ENCODE results near the gene SWI5. TPM values are rescaled to one million over a fixed set of nuclear protein-coding genes. Genes with fewer than 3 reads are reported as not detected.

SWI5 gene
- total and polyA plus RNA-seq, 3 donors from 2014 or later, result 69.3 to 164 (median 131) TPM

DNA sequence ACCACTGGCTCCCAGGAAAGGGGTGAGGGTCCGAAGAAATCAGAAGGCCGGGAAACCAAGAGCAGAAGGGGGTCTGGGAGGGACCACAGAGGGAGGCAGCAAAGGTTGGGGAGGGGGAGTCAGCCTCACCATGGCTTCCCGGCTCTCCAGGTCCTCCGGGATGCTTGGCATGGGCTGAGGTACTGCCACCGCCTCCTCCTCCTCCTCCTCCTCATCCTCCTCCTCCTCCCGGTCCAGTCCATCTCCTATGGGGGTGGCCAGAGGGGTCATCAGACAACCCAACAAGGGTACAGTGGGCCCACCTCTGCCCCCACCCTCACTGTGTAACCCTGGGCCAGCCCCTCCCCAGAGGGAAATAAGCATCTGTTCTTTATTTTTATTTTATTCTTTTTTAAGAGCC lies 17.8 kb upstream of the SWI5 start:
- TF ChIP-seq, protein P1, sequence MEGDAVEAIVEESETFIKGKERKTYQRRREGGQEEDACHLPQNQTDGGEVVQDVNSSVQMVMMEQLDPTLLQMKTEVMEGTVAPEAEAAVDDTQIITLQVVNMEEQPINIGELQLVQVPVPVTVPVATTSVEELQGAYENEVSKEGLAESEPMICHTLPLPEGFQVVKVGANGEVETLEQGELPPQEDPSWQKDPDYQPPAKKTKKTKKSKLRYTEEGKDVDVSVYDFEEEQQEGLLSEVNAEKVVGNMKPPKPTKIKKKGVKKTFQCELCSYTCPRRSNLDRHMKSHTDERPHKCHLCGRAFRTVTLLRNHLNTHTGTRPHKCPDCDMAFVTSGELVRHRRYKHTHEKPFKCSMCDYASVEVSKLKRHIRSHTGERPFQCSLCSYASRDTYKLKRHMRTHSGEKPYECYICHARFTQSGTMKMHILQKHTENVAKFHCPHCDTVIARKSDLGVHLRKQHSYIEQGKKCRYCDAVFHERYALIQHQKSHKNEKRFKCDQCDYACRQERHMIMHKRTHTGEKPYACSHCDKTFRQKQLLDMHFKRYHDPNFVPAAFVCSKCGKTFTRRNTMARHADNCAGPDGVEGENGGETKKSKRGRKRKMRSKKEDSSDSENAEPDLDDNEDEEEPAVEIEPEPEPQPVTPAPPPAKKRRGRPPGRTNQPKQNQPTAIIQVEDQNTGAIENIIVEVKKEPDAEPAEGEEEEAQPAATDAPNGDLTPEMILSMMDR (IDR thresholded peaks at IDR 0.05), result no peak
- TF ChIP-seq POLR2A (IDR thresholded peaks at IDR 0.05), result no peak
- no peaks in the 10 kb centered on the region for H3K9me3 ChIP-seq
- no peak overlapping the region for H3K4me3 ChIP-seq
- intact Hi-C loops (cut with DNase I; ENCODE audit: low total_unique reads), result no loop called here
- H3K27ac ChIP-seq, result no peak overlapping the region
- no peaks in the 10 kb centered on the region for H3K27me3 ChIP-seq
- 88 to 89% methylated on average over 6 of the region's 6 CpGs for WGBS, 2 donors
- no peak for DNase-seq
- H3K4me1 ChIP-seq, result no peaks in the 10 kb centered on the region
- H3K36me3 ChIP-seq (ENCODE audit: low read depth, missing control alignments), result peaks cover 5% of the 10 kb centered on the region

DNA sequence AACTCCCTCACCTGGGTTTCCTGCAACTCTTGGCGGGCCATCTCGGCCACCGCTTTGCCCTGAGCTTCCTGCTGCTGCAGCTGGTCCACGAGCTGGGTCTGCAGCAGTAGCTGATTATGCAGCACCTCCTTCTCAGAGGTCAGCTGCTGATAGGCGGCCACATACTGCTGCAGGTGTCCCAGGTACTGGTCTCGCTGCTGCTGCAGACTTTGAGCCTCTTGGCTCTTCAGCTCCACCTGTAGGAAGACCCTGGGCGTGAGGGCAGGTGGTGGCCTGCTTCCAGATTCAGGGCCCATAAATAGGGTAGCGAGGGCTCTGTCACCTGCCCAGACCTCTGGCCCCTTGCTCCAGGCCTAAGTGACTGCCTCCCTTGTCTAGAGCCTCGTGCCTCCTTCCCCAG lies 16.9 kb upstream of the SWI5 start:
- WGBS, 2 donors, result 85 to 92% methylated on average over 7 to 9 of the region's 9 CpGs
- Histone ChIP-seq H3K4me3 (no peak overlapping the region), H3K36me3 (ENCODE audit: low read depth, missing control alignments) (peaks cover 5% of the 10 kb centered on the region), H3K4me1 (no peaks in the 10 kb centered on the region), H3K27me3 (no peaks in the 10 kb centered on the region), H3K9me3 (no peaks in the 10 kb centered on the region), H3K27ac (no peak overlapping the region)
- TF ChIP-seq, protein P1 (IDR thresholded peaks at IDR 0.05), result no peak
- TF ChIP-seq POLR2A (IDR thresholded peaks at IDR 0.05), result no peak
- intact Hi-C loops (cut with DNase I; ENCODE audit: low total_unique reads), result no loop called here
- DNase-seq, result no peak

DNA sequence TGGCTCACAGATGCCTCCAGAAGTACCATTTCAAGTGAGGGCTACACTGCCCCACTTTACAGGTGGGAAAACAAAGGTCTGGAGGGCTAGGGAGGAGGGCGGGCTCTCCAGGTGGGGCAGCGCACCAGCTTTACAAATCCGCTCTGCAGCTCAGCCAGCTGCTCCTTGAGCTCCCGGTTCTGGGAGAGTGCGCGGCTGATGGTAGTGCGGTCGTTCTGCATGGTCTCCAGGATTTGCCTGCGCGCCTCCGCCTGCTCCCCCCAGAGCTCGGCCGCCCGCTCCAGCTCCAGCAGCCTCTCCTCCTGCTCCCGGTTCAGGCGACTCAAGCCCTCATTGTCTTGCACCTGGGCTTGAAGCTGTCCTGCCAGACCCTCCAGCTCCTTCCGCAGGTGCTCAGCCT lies 15.7 kb upstream of the SWI5 start:
- Histone ChIP-seq H3K27ac (no peak overlapping the region), H3K36me3 (ENCODE audit: low read depth, missing control alignments) (peaks cover 5% of the 10 kb centered on the region), H3K4me3 (no peak overlapping the region), H3K4me1 (no peaks in the 10 kb centered on the region), H3K27me3 (no peaks in the 10 kb centered on the region), H3K9me3 (no peaks in the 10 kb centered on the region)
- TF ChIP-seq, protein P1 (IDR thresholded peaks at IDR 0.05), result no peak
- no peak for TF ChIP-seq POLR2A (IDR thresholded peaks at IDR 0.05)
- no peak for DNase-seq
- intact Hi-C loops (cut with DNase I; ENCODE audit: low total_unique reads), result no loop called here
- 96 to 100% methylated on average over 1 to 17 of the region's 17 CpGs for WGBS, 2 donors

DNA sequence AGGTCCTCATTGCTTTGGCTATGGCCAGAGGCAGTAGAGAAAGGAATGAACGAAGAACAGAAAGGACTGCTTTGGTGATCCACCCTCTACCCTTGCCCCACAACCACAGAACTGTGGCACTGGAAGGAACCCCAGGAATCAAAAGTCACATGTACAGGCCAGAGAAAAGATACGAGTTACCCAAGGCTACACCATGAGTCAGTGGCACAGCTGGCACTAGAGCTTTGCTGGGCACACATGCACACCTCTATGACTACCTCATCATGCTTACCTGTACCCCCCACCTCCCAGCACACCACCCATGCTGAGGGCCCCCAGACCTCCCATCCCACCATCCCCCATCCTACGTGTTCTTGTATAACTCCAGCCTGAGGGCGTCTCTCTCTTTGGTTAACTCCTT lies 13.4 kb upstream of the SWI5 start:
- H3K4me3 ChIP-seq, result no peak overlapping the region
- H3K4me1 ChIP-seq, result no peaks in the 10 kb centered on the region
- H3K36me3 ChIP-seq (ENCODE audit: low read depth, missing control alignments), result peaks cover 5% of the 10 kb centered on the region
- TF ChIP-seq, protein P1 (IDR thresholded peaks at IDR 0.05), result no peak
- no peak for TF ChIP-seq POLR2A (IDR thresholded peaks at IDR 0.05)
- H3K9me3 ChIP-seq, result no peaks in the 10 kb centered on the region
- no peak overlapping the region for H3K27ac ChIP-seq
- H3K27me3 ChIP-seq, result no peaks in the 10 kb centered on the region
- WGBS, 2 donors, result 87 to 88% methylated on average over 4 of the region's 4 CpGs
- DNase-seq, result no peak
- intact Hi-C loops (cut with DNase I; ENCODE audit: low total_unique reads), result no loop called here

DNA sequence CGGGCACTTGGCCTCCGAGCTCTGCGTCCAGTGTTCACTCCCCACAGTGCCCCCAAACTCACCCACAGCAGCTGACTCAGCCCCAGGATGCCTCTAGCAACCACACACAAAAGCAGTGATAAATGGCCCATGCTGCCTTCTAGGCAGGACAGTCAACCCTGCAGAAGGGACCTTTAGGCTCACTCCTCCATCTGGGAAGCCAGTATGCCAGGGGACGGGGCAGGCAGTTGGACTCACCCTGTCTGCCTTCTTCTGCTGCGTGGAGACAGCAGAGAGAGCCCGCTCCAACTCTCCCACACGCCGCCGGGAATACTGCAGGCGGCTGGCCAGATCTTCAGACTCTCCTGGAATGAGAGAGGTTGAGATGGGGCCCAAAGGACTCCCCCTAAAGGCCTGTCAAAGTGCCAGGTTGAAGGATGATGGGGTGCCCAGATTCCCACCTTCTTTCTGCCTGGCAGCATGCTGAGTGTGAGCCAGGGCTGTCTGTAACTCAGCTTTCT lies 10.7 kb upstream of the SWI5 start:
- H3K4me3 ChIP-seq, result no peak overlapping the region
- no peaks in the 10 kb centered on the region for H3K36me3 ChIP-seq (ENCODE audit: low read depth, missing control alignments)
- H3K27me3 ChIP-seq, result no peaks in the 10 kb centered on the region
- intact Hi-C loops (cut with DNase I; ENCODE audit: low total_unique reads), result no loop called here
- no peak for DNase-seq
- WGBS, 2 donors, result 83 to 88% methylated on average over 9 to 10 of the region's 10 CpGs
- TF ChIP-seq, protein P1 (IDR thresholded peaks at IDR 0.05), result no peak
- no peak for TF ChIP-seq POLR2A (IDR thresholded peaks at IDR 0.05)
- no peaks in the 10 kb centered on the region for H3K4me1 ChIP-seq
- H3K9me3 ChIP-seq, result no peaks in the 10 kb centered on the region
- H3K27ac ChIP-seq, result no peak overlapping the region
